GM13976 (cell line): ENCODE measurements around the gene PBX1.

Source experiments
- DNase-seq: peaks from one replicate; pipeline ENCODE4 v3.0.0; 2012; ENCODE audit warnings: low spot score
- in situ Hi-C: fragments of 300-500 bp; cut with MboI; formaldehyde crosslinking; loops from one replicate; pipeline ENCODE4 v1.12.0; 2022; ENCODE audit warnings: low sequenced_read_pairs, mixed read lengths, inconsistent platforms; ENCODE audit not compliant: unreplicated experiment
- TF ChIP-seq, protein P1 (sequence below): IDR thresholded peaks from 2 replicates; pipeline ENCODE4 v1.5.1; 2012; ENCODE audit warnings: borderline replicate concordance, mild to moderate bottlenecking; ENCODE audit not compliant: insufficient read depth; ENCODE audit errors: extremely low read depth, missing control alignments, control extremely low read depth

Gene PBX1

DNA sequence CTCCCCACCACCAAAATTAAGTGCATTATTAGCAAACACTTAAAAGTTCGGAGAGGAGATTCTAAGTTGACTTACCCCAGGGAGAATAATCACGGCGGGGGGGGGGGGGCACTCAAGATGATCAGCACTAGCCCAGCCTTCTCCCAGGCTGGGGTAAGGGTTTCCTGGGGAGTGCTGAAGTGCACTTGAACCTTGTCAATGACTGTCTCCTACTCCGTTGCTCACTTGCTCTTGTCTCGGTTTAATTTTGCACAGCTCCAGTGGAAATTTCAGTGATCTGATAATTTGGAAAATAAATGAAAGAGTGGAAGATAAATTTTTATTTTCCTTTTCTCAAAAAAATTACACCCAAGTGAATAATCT is 59.2 kb downstream of the PBX1 start:
- in situ Hi-C loops = no loop called here
- TF ChIP-seq, protein P1, sequence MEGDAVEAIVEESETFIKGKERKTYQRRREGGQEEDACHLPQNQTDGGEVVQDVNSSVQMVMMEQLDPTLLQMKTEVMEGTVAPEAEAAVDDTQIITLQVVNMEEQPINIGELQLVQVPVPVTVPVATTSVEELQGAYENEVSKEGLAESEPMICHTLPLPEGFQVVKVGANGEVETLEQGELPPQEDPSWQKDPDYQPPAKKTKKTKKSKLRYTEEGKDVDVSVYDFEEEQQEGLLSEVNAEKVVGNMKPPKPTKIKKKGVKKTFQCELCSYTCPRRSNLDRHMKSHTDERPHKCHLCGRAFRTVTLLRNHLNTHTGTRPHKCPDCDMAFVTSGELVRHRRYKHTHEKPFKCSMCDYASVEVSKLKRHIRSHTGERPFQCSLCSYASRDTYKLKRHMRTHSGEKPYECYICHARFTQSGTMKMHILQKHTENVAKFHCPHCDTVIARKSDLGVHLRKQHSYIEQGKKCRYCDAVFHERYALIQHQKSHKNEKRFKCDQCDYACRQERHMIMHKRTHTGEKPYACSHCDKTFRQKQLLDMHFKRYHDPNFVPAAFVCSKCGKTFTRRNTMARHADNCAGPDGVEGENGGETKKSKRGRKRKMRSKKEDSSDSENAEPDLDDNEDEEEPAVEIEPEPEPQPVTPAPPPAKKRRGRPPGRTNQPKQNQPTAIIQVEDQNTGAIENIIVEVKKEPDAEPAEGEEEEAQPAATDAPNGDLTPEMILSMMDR = no peak
- no peak for DNase-seq

DNA sequence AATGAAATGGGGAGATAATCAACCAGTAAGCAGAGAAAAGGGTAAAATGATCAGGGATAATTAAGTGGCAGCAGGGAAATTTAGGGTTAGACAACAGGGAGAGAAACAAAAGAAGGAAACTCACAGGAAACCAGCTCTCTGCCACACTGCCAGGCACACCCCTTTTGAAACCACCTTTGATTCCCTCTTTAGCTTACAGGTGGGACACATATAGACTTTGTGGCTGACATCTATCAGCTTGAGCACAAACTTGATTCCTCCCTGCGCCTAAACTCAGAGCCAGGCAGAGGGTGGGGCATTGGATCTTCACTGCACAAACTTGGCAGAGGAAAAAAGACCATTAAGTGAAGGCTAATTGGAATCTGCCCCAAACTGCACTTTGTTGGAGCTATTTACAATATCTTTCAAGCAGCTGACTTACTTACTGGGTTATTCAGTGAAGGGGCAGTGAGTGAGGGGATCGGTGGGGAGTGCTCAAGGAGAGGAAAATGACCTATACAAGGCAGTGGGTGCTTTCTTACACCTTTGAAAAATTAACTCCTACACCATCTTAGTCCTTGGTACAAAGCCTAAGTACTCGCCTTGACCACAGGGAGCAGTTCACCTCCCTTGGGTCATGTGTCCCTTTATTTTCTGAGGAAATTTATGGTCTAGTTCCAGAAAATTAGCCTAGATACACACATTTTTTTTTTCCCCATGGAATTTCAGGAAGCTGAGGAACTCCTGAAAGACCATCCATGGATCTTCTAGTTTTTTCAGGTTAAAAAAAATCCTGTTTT is 60.2 kb downstream of the PBX1 start:
- no peak for DNase-seq
- TF ChIP-seq, protein P1 = no peak
- in situ Hi-C loops = no loop called here

DNA sequence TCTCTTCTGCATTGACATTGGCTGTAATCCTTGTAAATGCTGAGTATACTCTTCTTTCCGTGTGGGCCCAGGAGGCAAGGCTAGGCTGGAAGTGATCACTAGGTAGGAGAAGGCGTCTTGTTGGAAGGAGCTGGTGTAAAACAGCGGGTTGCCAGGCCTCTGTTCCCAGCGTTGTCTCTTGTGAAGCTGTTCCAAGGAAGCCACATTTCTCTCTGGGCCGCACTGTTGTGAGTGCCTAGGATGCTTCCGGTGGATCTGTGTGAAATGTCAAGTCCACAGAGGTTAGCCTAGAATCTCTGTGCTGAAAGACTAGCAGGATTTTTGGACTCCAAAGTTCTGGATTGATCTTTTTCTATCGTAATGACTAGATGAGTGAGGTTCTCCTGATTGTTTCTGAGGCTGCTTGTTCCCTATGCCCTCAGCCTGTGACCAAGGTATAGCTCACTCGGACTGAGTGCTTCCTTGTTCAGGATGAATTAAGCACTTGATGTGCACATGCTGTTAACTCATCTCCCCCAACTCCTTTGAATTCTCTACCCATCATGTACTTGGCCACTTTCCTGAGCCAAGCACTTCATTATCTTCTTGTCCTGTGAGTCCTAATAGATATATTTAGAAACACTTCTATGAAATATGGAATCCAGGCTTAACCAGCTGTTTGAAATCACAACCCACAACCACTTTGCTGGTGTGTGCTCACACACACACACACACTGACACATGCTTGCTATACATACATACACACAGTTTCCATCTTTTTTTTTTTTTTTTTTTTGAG is 63.3 kb downstream of the PBX1 start:
- no peak for DNase-seq
- in situ Hi-C loops = no loop called here
- TF ChIP-seq, protein P1 = no peak

DNA sequence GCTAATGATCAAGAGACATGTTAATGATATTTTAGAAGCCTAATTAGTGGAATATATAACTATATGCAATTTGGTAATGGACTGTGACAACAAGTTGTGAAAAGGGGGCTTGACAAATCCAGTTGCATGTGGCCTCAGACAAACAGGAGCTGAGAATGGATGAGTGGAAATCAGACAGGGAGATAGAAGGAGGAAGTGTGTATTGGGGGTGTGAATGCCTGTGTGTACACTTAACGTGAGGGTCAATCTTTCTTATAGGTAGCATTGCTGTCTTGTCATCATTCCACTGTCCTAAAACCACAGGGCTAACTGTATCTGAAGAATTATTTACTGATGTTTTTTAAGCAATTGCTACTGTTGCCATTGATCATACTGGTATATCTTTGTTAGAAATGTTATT is 64.8 kb downstream of the PBX1 start:
- TF ChIP-seq, protein P1 = no peak
- in situ Hi-C loops = no loop called here
- no peak for DNase-seq

DNA sequence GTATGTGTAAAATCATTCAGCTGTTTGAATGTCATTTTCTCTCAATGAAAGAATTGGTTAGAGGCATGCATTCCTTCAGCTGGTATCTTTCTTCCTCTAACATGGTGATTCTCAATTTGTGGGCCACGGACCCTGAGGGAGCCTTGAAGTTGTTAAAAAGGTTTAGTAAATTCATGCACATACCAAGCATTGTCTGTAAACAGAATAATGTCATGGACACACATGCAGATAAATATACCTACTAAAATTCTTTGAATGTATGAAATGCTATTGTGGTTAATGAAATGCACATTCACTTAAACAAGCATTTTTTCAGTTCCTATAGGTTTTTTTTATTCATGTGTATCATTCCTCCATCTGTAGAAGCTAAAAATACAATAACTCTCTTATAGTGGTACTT is 65.4 kb downstream of the PBX1 start:
- in situ Hi-C loops = no loop called here
- TF ChIP-seq, protein P1 = no peak
- DNase-seq = no peak

DNA sequence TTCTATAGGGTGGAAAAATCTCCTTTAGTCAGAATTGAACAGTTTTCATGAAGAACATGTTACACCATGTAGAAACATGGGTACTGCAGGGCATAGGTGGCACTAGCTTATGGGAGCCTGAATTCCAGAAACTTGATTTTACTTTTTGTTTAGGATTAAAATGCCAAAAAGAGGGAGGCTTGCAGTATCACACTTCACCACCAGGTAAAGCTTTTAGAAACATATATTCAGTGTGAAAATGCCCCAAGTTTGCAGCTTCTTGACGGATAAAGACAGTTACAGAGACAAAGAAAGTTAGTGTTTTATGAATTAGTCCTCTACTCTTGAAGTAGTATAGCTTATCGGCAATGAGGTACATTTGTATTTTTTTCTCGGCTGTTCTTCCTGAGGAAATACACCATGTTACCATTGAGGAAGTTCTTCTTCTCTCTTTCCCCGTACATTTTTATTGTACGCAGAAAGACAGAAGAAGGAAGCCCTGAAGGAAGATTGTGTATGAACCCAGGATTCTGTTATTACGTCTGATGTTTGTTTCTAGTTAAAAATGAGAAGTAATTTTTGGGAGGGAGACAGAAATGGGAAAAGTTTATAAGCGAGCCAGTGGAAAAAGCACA is 66.1 kb downstream of the PBX1 start:
- DNase-seq = no peak
- TF ChIP-seq, protein P1 = no peak
- in situ Hi-C loops = no loop called here
